ENCODE measurements around the gene PMFBP1. TPM values are rescaled to one million over a fixed set of nuclear protein-coding genes. Genes with fewer than 3 reads are reported as not detected.
"Not testable (repeated sequence)": the region's sequence is repeated elsewhere in the genome, so short reads cannot be mapped to it uniquely, and the experiment has no call there.

The PMFBP1 gene
- total RNA-seq, 2 experiments from 2014 or later = 2.0 to 3.1 TPM

GRCh38 chr16:72083778-72084404, 88.1 kb downstream of the PMFBP1 start:
- ChIA-PET CTCF (ENCODE audit: unreplicated experiment) (no interaction called here), POLR2A (interaction anchor here (1.7 kb wide), 1 partner anchor 9 kb away, joined by 4 read pairs; the partner anchor contains the start of genes DHX38 and TXNL4B)
- Histone ChIP-seq H3K4me3 (ENCODE audit: low read depth, low read length, poor library complexity, severe bottlenecking) (no peak overlapping the region), H3K36me3 (ENCODE audit: insufficient read depth, low read length) (peaks cover 50% of the 10 kb centered on the region), H3K27ac (ENCODE audit: low read depth, low read length, poor library complexity, severe bottlenecking) (no peak overlapping the region), H3K4me1 (ENCODE audit: insufficient read depth, low read length, poor library complexity, severe bottlenecking) (no peaks in the 10 kb centered on the region), H4K20me1 (ENCODE audit: insufficient read depth, low read length) (no peaks in the 10 kb centered on the region), H3K4me2 (ENCODE audit: low read length) (no peak overlapping the region), H2AFZ (ENCODE audit: low read length) (no peak overlapping the region), H3K9me3 (ENCODE audit: low read length) (0 out of 2 replicates have a peak, but pooled peaks cover 12% of the 10 kb centered on the region), H3K79me2 (ENCODE audit: insufficient read depth, low read depth, low read length) (no peaks in the 10 kb centered on the region), H3K9me2 (ENCODE audit: insufficient read depth, low read length) (no peaks in the 10 kb centered on the region)
- BruUV-seq (replicated peaks) = no TSS peak
- DNase-seq (ENCODE audit: low spot score) = no peak
- intact Hi-C loops (cut with micrococcal nuclease; ENCODE audit: unreplicated experiment) = no loop called here
- TF ChIP-seq EZH2phosphoT487 (IDR thresholded peaks at IDR 0.05; ENCODE audit: borderline replicate concordance, low read depth, low read length) = no peak
- TF ChIP-seq, protein P1, sequence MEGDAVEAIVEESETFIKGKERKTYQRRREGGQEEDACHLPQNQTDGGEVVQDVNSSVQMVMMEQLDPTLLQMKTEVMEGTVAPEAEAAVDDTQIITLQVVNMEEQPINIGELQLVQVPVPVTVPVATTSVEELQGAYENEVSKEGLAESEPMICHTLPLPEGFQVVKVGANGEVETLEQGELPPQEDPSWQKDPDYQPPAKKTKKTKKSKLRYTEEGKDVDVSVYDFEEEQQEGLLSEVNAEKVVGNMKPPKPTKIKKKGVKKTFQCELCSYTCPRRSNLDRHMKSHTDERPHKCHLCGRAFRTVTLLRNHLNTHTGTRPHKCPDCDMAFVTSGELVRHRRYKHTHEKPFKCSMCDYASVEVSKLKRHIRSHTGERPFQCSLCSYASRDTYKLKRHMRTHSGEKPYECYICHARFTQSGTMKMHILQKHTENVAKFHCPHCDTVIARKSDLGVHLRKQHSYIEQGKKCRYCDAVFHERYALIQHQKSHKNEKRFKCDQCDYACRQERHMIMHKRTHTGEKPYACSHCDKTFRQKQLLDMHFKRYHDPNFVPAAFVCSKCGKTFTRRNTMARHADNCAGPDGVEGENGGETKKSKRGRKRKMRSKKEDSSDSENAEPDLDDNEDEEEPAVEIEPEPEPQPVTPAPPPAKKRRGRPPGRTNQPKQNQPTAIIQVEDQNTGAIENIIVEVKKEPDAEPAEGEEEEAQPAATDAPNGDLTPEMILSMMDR (conservative IDR thresholded peaks at IDR 0.05; ENCODE audit: low read length) = no peak

- POLR2A ChIA-PET = interaction anchor here (0.9 kb wide), 1 partner anchor 466 kb away, joined by 4 read pairs; no protein-coding TSS in a partner anchor
- H3K9me3 ChIP-seq (ENCODE audit: low read length); H2AFZ ChIP-seq (ENCODE audit: low read length); DNase-seq (ENCODE audit: low spot score); intact Hi-C loops (cut with micrococcal nuclease; ENCODE audit: unreplicated experiment); H3K36me3 ChIP-seq (ENCODE audit: insufficient read depth, low read length); H3K4me1 ChIP-seq (ENCODE audit: insufficient read depth, low read length, poor library complexity, severe bottlenecking); H3K4me3 ChIP-seq (ENCODE audit: low read depth, low read length, poor library complexity, severe bottlenecking); H4K20me1 ChIP-seq (ENCODE audit: insufficient read depth, low read length); H3K4me2 ChIP-seq (ENCODE audit: low read length); H3K79me2 ChIP-seq (ENCODE audit: insufficient read depth, low read depth, low read length); H3K9me2 ChIP-seq (ENCODE audit: insufficient read depth, low read length); H3K27ac ChIP-seq (ENCODE audit: low read depth, low read length, poor library complexity, severe bottlenecking); BruUV-seq (replicated peaks); CTCF ChIA-PET (ENCODE audit: unreplicated experiment): not testable (repeated sequence)
Measured at GRCh38 chr16:72076991-72077706, 94.8 kb downstream of the PMFBP1 start.

- H3K4me3 ChIP-seq (ENCODE audit: low read depth, low read length, poor library complexity, severe bottlenecking); H3K79me2 ChIP-seq (ENCODE audit: insufficient read depth, low read depth, low read length); H3K9me2 ChIP-seq (ENCODE audit: insufficient read depth, low read length); H3K4me1 ChIP-seq (ENCODE audit: insufficient read depth, low read length, poor library complexity, severe bottlenecking); intact Hi-C loops (cut with micrococcal nuclease; ENCODE audit: unreplicated experiment); H2AFZ ChIP-seq (ENCODE audit: low read length); H3K4me2 ChIP-seq (ENCODE audit: low read length); H4K20me1 ChIP-seq (ENCODE audit: insufficient read depth, low read length); H3K9me3 ChIP-seq (ENCODE audit: low read length); H3K27ac ChIP-seq (ENCODE audit: low read depth, low read length, poor library complexity, severe bottlenecking); BruUV-seq (replicated peaks); CTCF ChIA-PET (ENCODE audit: unreplicated experiment); H3K36me3 ChIP-seq (ENCODE audit: insufficient read depth, low read length); POLR2A ChIA-PET; DNase-seq (ENCODE audit: low spot score): not testable (repeated sequence)
Measured at GRCh38 chr16:72075067-72075466, 96.9 kb downstream of the PMFBP1 start.

Measured in OCI-LY7 (cell line).